Activated T-helper 2 cell treated with anti-CD3 and anti-CD28 coated beads, Interferon-gamma antibody, Interleukin-2, Interleukin-4, amounts not matched to agents 10 μg/mL and 5 μg/mL and 100 μg/mL, durations not matched to agents 14 hours and 24 hours and 36 hours (primary cell): ENCODE measurements around the gene USP25. TPM values are rescaled to one million over a fixed set of nuclear protein-coding genes. Genes with fewer than 3 reads are reported as not detected.

Experiments used
- DNase-seq: peaks from one replicate; pipeline ENCODE4 v3.0.0; 2021; ENCODE audit warnings: low spot score
- H3K27ac Mint-ChIP-seq: one replicate; pipeline ENCODE4 v1.8.0; 2021; ENCODE audit warnings: mixed read lengths
- H3K27me3 Mint-ChIP-seq: one replicate; pipeline ENCODE4 v1.8.0; 2021; ENCODE audit warnings: low read depth, mixed read lengths
- H3K36me3 Mint-ChIP-seq: one replicate; pipeline ENCODE4 v1.8.0; 2021; ENCODE audit warnings: low read depth, mixed read lengths
- H3K4me1 Mint-ChIP-seq: one replicate; pipeline ENCODE4 v1.8.0; 2021; ENCODE audit warnings: low read depth, mixed read lengths
- H3K4me3 Mint-ChIP-seq: one replicate; pipeline ENCODE4 v1.8.0; 2021; ENCODE audit warnings: low read depth, mild to moderate bottlenecking, moderate library complexity, mixed read lengths
- H3K9me3 Mint-ChIP-seq: one replicate; pipeline ENCODE4 v1.8.0; 2021; ENCODE audit warnings: mixed read lengths
- intact Hi-C: fragments of 100-400 bp; cut with micrococcal nuclease; formaldehyde crosslinking; loops from one replicate; pipeline ENCODE4 v1.15.1; 2023
- total RNA-seq: library from RNA; stranded (reverse); gene quantifications from 2 replicates; pipeline ENCODE4 v1.2.3, GENCODE V29; 2022

USP25 gene
- total RNA-seq, 1 donor from 2014 or later: 21.7 TPM

GRCh38 chr21:15839026-15839425 is 109.2 kb downstream of the USP25 start:
- no peak overlapping the region for H3K27ac Mint-ChIP-seq
- intact Hi-C loops: no loop called here
- no peak for DNase-seq
- H3K4me3 Mint-ChIP-seq: no peak overlapping the region
- no peaks in the 10 kb centered on the region for H3K9me3 Mint-ChIP-seq
- peaks cover 3% of the 10 kb centered on the region for H3K4me1 Mint-ChIP-seq
- peaks cover 20% of the 10 kb centered on the region for H3K36me3 Mint-ChIP-seq
- no peaks in the 10 kb centered on the region for H3K27me3 Mint-ChIP-seq

- no peak overlapping the region for H3K27ac Mint-ChIP-seq
- peaks cover 15% of the 10 kb centered on the region for H3K36me3 Mint-ChIP-seq
- H3K4me3 Mint-ChIP-seq: no peak overlapping the region
- H3K9me3 Mint-ChIP-seq: no peaks in the 10 kb centered on the region
- intact Hi-C loops: no loop called here
- no peak for DNase-seq
- no peaks in the 10 kb centered on the region for H3K27me3 Mint-ChIP-seq
- H3K4me1 Mint-ChIP-seq: peaks cover 3% of the 10 kb centered on the region
Measured at GRCh38 chr21:15839601-15840000, 109.8 kb downstream of the USP25 start.

GRCh38 chr21:15840406-15840805 is 110.6 kb downstream of the USP25 start:
- Mint-ChIP-seq H3K4me3 (no peak overlapping the region), H3K27ac (no peak overlapping the region), H3K9me3 (no peaks in the 10 kb centered on the region), H3K4me1 (peaks cover 3% of the 10 kb centered on the region), H3K27me3 (no peaks in the 10 kb centered on the region), H3K36me3 (peaks cover 9% of the 10 kb centered on the region)
- intact Hi-C loops: no loop called here
- DNase-seq: no peak

GRCh38 chr21:15841856-15842564 is 112.2 kb downstream of the USP25 start:
- H3K9me3 Mint-ChIP-seq: no peaks in the 10 kb centered on the region
- DNase-seq: no peak
- no peak overlapping the region for H3K27ac Mint-ChIP-seq
- no peaks in the 10 kb centered on the region for H3K27me3 Mint-ChIP-seq
- no peak overlapping the region for H3K4me3 Mint-ChIP-seq
- peaks cover 3% of the 10 kb centered on the region for H3K4me1 Mint-ChIP-seq
- intact Hi-C loops: no loop called here
- H3K36me3 Mint-ChIP-seq: peaks cover 6% of the 10 kb centered on the region

- Mint-ChIP-seq H3K27ac (no peak overlapping the region), H3K9me3 (no peaks in the 10 kb centered on the region), H3K4me3 (no peak overlapping the region), H3K4me1 (peaks cover under 1% of the 10 kb centered on the region), H3K36me3 (peaks cover 6% of the 10 kb centered on the region), H3K27me3 (no peaks in the 10 kb centered on the region)
- no peak for DNase-seq
- intact Hi-C loops: no loop called here
Measured at GRCh38 chr21:15842565-15842880, 112.7 kb downstream of the USP25 start.

GRCh38 chr21:15843766-15844165 is 114.0 kb downstream of the USP25 start:
- no peak for DNase-seq
- H3K27me3 Mint-ChIP-seq: no peaks in the 10 kb centered on the region
- no peak overlapping the region for H3K27ac Mint-ChIP-seq
- H3K4me1 Mint-ChIP-seq: no peaks in the 10 kb centered on the region
- H3K4me3 Mint-ChIP-seq: no peak overlapping the region
- H3K36me3 Mint-ChIP-seq: peaks cover 10% of the 10 kb centered on the region
- no peaks in the 10 kb centered on the region for H3K9me3 Mint-ChIP-seq
- intact Hi-C loops: no loop called here

GRCh38 chr21:15848634-15849560 is 119.1 kb downstream of the USP25 start:
- peaks cover 13% of the 10 kb centered on the region for H3K36me3 Mint-ChIP-seq

GRCh38 chr21:15849927-15850326 is 120.1 kb downstream of the USP25 start:
- H3K4me3 Mint-ChIP-seq: no peak overlapping the region
- H3K36me3 Mint-ChIP-seq: peaks cover 22% of the 10 kb centered on the region
- intact Hi-C loops: no loop called here
- no peaks in the 10 kb centered on the region for H3K9me3 Mint-ChIP-seq
- H3K27ac Mint-ChIP-seq: no peak overlapping the region
- H3K4me1 Mint-ChIP-seq: peaks cover 3% of the 10 kb centered on the region
- no peaks in the 10 kb centered on the region for H3K27me3 Mint-ChIP-seq
- no peak for DNase-seq

More at GRCh38 chr21:15848634-15849560, 119.1 kb downstream of the USP25 start:
- no peak for DNase-seq
- Mint-ChIP-seq H3K9me3 (no peaks in the 10 kb centered on the region), H3K27me3 (no peaks in the 10 kb centered on the region), H3K27ac (no peak overlapping the region), H3K4me1 (peaks cover 3% of the 10 kb centered on the region), H3K4me3 (no peak overlapping the region)
- intact Hi-C loops: no loop called here

- DNase-seq: no peak
- Mint-ChIP-seq H3K9me3 (no peaks in the 10 kb centered on the region), H3K27me3 (no peaks in the 10 kb centered on the region), H3K36me3 (peaks cover 25% of the 10 kb centered on the region), H3K27ac (no peak overlapping the region), H3K4me3 (no peak overlapping the region), H3K4me1 (peaks cover 3% of the 10 kb centered on the region)
- intact Hi-C loops: no loop called here
Measured at GRCh38 chr21:15850645-15851044, 120.9 kb downstream of the USP25 start.

GRCh38 chr21:15852146-15852545 is 122.4 kb downstream of the USP25 start:
- peaks cover 3% of the 10 kb centered on the region for H3K4me1 Mint-ChIP-seq
- intact Hi-C loops: no loop called here
- no peak overlapping the region for H3K4me3 Mint-ChIP-seq
- H3K27ac Mint-ChIP-seq: no peak overlapping the region
- peaks cover 27% of the 10 kb centered on the region for H3K36me3 Mint-ChIP-seq
- H3K27me3 Mint-ChIP-seq: no peaks in the 10 kb centered on the region
- DNase-seq: no peak
- H3K9me3 Mint-ChIP-seq: no peaks in the 10 kb centered on the region

GRCh38 chr21:15853126-15853525 is 123.3 kb downstream of the USP25 start:
- Mint-ChIP-seq H3K4me3 (no peak overlapping the region), H3K36me3 (peaks cover 29% of the 10 kb centered on the region)

GRCh38 chr21:15856813-15857212 is 127.0 kb downstream of the USP25 start:
- peaks cover 5% of the 10 kb centered on the region for H3K4me1 Mint-ChIP-seq
- H3K27me3 Mint-ChIP-seq: no peaks in the 10 kb centered on the region
- no peaks in the 10 kb centered on the region for H3K9me3 Mint-ChIP-seq
- no peak overlapping the region for H3K4me3 Mint-ChIP-seq
- intact Hi-C loops: no loop called here
- H3K36me3 Mint-ChIP-seq: peaks cover 21% of the 10 kb centered on the region
- H3K27ac Mint-ChIP-seq: no peak overlapping the region
- DNase-seq: no peak

More at GRCh38 chr21:15853126-15853525, 123.3 kb downstream of the USP25 start:
- intact Hi-C loops: no loop called here
- Mint-ChIP-seq H3K9me3 (no peaks in the 10 kb centered on the region), H3K27ac (no peak overlapping the region), H3K27me3 (no peaks in the 10 kb centered on the region), H3K4me1 (peaks cover 8% of the 10 kb centered on the region)
- no peak for DNase-seq

- peaks cover 21% of the 10 kb centered on the region for H3K36me3 Mint-ChIP-seq
- intact Hi-C loops: no loop called here
- peaks cover 5% of the 10 kb centered on the region for H3K4me1 Mint-ChIP-seq
- DNase-seq: no peak
- no peak overlapping the region for H3K27ac Mint-ChIP-seq
- no peak overlapping the region for H3K4me3 Mint-ChIP-seq
- H3K9me3 Mint-ChIP-seq: no peaks in the 10 kb centered on the region
- no peaks in the 10 kb centered on the region for H3K27me3 Mint-ChIP-seq
Measured at GRCh38 chr21:15857740-15858139, 128.0 kb downstream of the USP25 start.
